CD4-positive, alpha-beta T cell (primary cell): ENCODE results near the gene NAALADL1. TPM values are rescaled to one million over a fixed set of nuclear protein-coding genes. Genes with fewer than 3 reads are reported as not detected.

ENCODE experiments used
- ATAC-seq: fragments of 200-7000 bp; cut with Tn5 transposase; one replicate; pipeline ENCODE4 v1.10.0; 2022; ENCODE audit warnings: mild to moderate bottlenecking; ENCODE audit not compliant: poor library complexity
- CTCF ChIA-PET: fragments of 350-600 bp; sonication (Branson Sonifier 250); formaldehyde crosslinking; loops from one replicate; lab custom pipeline; 2021; ENCODE audit warnings: antibody characterized with exemption, inconsistent platforms; lab: Charles Lee
- POLR2A ChIA-PET: fragments of 350-600 bp; sonication (Branson Sonifier 250); formaldehyde crosslinking; loops from one replicate; lab custom pipeline; 2021; ENCODE audit warnings: antibody characterized with exemption, inconsistent platforms; lab: Charles Lee
- DNase-seq, 14 experiments: peaks; one replicate each; pipeline ENCODE4 v3.0.0-alpha.2; 2013 to 2020; ENCODE audit warnings: mixed read lengths in 2 of 14
- H3K27ac ChIP-seq, 2 donors: one replicate each; pipeline versions ENCODE4 v1.5.1 to v1.7.0; 2013; ENCODE audit warnings: low read length in 2 of 2, low read depth in 1 of 2, mild to moderate bottlenecking in 1 of 2
- H3K27me3 ChIP-seq, 2 experiments: 1 replicate in 1 of 2; 2 replicates in 1 of 2; pipeline versions ENCODE4 v1.6.1 to v1.7.0; 2013; ENCODE audit warnings: low read length in 2 of 2, control low read depth in 1 of 2, mild to moderate bottlenecking in 1 of 2, moderate library complexity in 1 of 2; ENCODE audit not compliant: insufficient read depth in 2 of 2, control insufficient read depth in 1 of 2
- H3K36me3 ChIP-seq: one replicate; pipeline ENCODE4 v1.6.1; 2013; ENCODE audit warnings: low read length, control low read depth; ENCODE audit not compliant: insufficient read depth
- H3K4me1 ChIP-seq: one replicate; pipeline ENCODE4 v1.6.1; 2013; ENCODE audit warnings: low read length, control low read depth; ENCODE audit not compliant: insufficient read depth
- H3K4me3 ChIP-seq: one replicate; pipeline ENCODE4 v1.5.1; 2013; ENCODE audit warnings: mild to moderate bottlenecking, low read length, moderate library complexity
- H3K9me3 ChIP-seq, 2 experiments: 1 replicate in 1 of 2; 2 replicates in 1 of 2; pipeline versions ENCODE4 v1.6.1 to v1.7.0; 2013; ENCODE audit warnings: low read length in 2 of 2, mild to moderate bottlenecking in 2 of 2, control low read depth in 1 of 2, moderate library complexity in 1 of 2; ENCODE audit not compliant: control insufficient read depth in 1 of 2, insufficient read depth in 1 of 2
- H3K27ac Mint-ChIP-seq: one replicate; pipeline ENCODE4 v1.8.0; 2020; ENCODE audit warnings: mixed read lengths
- H3K27me3 Mint-ChIP-seq: one replicate; pipeline ENCODE4 v1.8.0; 2021; ENCODE audit warnings: mixed read lengths
- H3K36me3 Mint-ChIP-seq: one replicate; pipeline ENCODE4 v1.8.0; 2021; ENCODE audit warnings: low read depth, mixed read lengths
- H3K4me1 Mint-ChIP-seq: one replicate; pipeline ENCODE4 v1.8.0; 2021; ENCODE audit warnings: low read depth, mixed read lengths
- H3K4me3 Mint-ChIP-seq: one replicate; pipeline ENCODE4 v1.8.0; 2020; ENCODE audit warnings: mild to moderate bottlenecking, mixed read lengths
- H3K9me3 Mint-ChIP-seq: one replicate; pipeline ENCODE4 v1.8.0; 2020; ENCODE audit warnings: mixed read lengths
- intact Hi-C, 2 experiments: fragments of 100-400 bp; cut with DNase I in 1 of 2; cut with micrococcal nuclease in 1 of 2; formaldehyde crosslinking; loops; one replicate each; pipeline versions ENCODE4 v1.15.1 to v1.9.0; 2023 to 2025; cut with DNase I, micrococcal nuclease
- total RNA-seq, 174 experiments: library from RNA in 2 of 174; stranded (reverse) in 2 of 174; gene quantifications; one replicate each; pipeline ENCODE4 v1.2.3 and lab custom pipeline; 2021 to 2026
- TF ChIP-seq, protein P1 (sequence below): fragments of 200-600 bp; IDR thresholded peaks from one replicate; pipeline ENCODE4 v1.8.0; 2022; ENCODE audit warnings: antibody characterized with exemption, mild to moderate bottlenecking

The NAALADL1 gene
- total RNA-seq, 2 experiments from 2014 or later = 7.7 to 9.2 TPM

DNA sequence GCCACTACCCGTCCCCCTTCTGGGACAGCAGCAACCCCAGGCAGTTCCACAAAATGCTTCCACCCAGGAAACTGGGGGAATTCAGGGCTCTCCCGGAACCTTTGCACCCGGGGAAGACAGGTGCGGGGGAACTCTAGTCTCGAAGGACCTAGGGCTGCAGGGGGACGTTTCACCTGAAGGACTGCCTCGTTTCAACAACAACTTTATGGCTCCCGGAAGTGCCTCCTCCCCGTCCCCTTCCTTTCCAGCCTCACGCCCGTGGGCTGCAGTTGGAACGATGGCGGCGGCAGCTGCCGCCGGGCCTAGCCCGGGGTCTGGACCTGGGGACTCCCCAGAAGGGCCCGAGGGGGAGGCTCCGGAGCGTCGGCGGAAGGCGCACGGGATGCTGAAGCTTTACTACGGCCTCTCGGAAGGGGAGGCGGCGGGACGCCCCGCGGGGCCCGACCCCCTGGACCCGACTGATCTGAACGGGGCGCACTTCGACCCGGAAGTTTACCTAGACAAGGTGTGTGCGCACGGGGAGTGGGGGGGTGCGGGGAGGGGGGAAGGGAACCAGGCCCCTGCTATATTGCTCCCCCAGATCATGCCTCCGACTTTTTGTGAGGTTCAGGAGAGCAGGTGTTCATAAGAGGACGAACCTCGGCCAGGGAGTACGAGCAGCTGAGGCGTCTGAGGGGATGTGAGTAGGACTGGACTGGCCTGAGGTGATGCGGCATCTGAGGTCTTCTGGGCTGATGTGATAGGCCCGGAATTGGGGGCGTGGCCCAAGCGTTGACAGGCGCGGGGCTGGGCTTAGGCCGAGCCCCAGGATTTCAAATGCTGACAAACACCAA lies 37.8 kb upstream of the NAALADL1 start, which contains the start of gene VPS51:
TSS of gene VPS51 (plus strand) at position 241 of the 833 bp plus-strand sequence. CDS start at position 278, 37 bp downstream.
- ChIA-PET POLR2A (interaction anchor here (0.6 to 6.9 kb wide), 22 partner anchors 9 to 1249 kb away, joined by 3 to 91 read pairs (median 4); partner anchors contain the start of genes ARL2, BRMS1, CAPN1 and CCDC85B), CTCF (interaction anchor here (0.5 to 6.6 kb wide), 4 partner anchors 16 to 75 kb away, joined by 3 to 58 read pairs (median 4); partner anchors contain the start of genes TM7SF2 and ZNHIT2)
- Mint-ChIP-seq H3K4me3 (peak within 1 kb of the TSS; percentile 96), H3K27me3 (no peaks in the 10 kb centered on the region), H3K27ac (peak within 1 kb of the TSS; percentile 98), H3K36me3 (peaks cover 30% of the 10 kb centered on the region), H3K9me3 (no peaks in the 10 kb centered on the region), H3K4me1 (peaks cover 21% of the 10 kb centered on the region)
- DNase-seq (peak; percentile 76 to 94 (median 83)), ATAC-seq (peak; percentile 85)
- H3K36me3 ChIP-seq = peaks cover 17% of the 10 kb centered on the region
- intact Hi-C loops = loop anchor here (1.0 kb wide), 5 partner anchors 12 to 38 kb away; partner anchors contain the start of genes CDCA5 (in 2 of the 2), ZFPL1 (in 2 of the 2), ZNHIT2 (in 2 of the 2) and FAU (in 1 of the 2)
- TF ChIP-seq, protein P1, sequence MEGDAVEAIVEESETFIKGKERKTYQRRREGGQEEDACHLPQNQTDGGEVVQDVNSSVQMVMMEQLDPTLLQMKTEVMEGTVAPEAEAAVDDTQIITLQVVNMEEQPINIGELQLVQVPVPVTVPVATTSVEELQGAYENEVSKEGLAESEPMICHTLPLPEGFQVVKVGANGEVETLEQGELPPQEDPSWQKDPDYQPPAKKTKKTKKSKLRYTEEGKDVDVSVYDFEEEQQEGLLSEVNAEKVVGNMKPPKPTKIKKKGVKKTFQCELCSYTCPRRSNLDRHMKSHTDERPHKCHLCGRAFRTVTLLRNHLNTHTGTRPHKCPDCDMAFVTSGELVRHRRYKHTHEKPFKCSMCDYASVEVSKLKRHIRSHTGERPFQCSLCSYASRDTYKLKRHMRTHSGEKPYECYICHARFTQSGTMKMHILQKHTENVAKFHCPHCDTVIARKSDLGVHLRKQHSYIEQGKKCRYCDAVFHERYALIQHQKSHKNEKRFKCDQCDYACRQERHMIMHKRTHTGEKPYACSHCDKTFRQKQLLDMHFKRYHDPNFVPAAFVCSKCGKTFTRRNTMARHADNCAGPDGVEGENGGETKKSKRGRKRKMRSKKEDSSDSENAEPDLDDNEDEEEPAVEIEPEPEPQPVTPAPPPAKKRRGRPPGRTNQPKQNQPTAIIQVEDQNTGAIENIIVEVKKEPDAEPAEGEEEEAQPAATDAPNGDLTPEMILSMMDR = no peak
- H3K4me3 ChIP-seq = peak within 1 kb of the TSS; percentile 79
- H3K27ac ChIP-seq = peak within 1 kb of the TSS; percentile 78 to 85
- no peaks in the 10 kb centered on the region for H3K9me3 ChIP-seq
- H3K27me3 ChIP-seq = no peaks in the 10 kb centered on the region
- peaks cover 23% of the 10 kb centered on the region for H3K4me1 ChIP-seq

DNA sequence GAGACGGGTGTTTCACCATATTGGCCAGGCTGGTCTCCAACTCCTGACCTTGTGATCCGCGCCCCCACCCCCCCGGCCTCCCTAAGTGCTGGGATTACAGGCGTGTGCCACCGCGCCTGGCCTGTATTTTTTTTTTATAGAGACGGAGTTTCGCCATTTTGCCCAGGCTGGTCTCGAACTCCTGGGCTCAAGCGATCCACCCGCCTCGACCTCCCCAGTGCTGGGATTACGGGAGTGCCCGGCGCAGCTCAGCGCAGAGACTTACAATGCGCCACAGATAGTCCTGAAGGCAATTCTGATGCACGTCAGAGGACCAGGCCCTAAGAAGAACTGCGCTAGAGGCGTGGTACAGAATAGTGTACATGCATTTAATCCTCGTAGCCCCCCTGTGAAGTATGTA lies 37.1 kb upstream of the NAALADL1 start:
- Histone ChIP-seq H3K36me3 (peaks cover 13% of the 10 kb centered on the region), H3K4me1 (peaks cover 23% of the 10 kb centered on the region), H3K27me3 (no peaks in the 10 kb centered on the region), H3K4me3 (peak overlapping the region; percentile 79), H3K27ac (peak overlapping the region; percentile 78 to 85), H3K9me3 (no peaks in the 10 kb centered on the region)
- H3K36me3 Mint-ChIP-seq = peaks cover 24% of the 10 kb centered on the region
- peak in 1 of 14 experiments; percentile 40 for DNase-seq
- ChIA-PET POLR2A (interaction anchor here (1.1 to 6.9 kb wide), 10 partner anchors 9 to 795 kb away, joined by 3 to 91 read pairs (median 7); partner anchors contain the start of genes CAPN1, CCDC85B, CDCA5 and FAU), CTCF (interaction anchor here (1.0 to 6.6 kb wide), 3 partner anchors 15 to 22 kb away, joined by 3 to 58 read pairs (median 9); partner anchors contain the start of genes TM7SF2 and ZNHIT2)
- no peak for ATAC-seq
- no peaks in the 10 kb centered on the region for H3K9me3 Mint-ChIP-seq
- H3K27me3 Mint-ChIP-seq = no peaks in the 10 kb centered on the region
- peak overlapping the region; percentile 96 for H3K4me3 Mint-ChIP-seq
- peak overlapping the region; percentile 98 for H3K27ac Mint-ChIP-seq
- intact Hi-C loops = no loop called here
- H3K4me1 Mint-ChIP-seq = peaks cover 21% of the 10 kb centered on the region
- TF ChIP-seq, protein P1 = no peak

DNA sequence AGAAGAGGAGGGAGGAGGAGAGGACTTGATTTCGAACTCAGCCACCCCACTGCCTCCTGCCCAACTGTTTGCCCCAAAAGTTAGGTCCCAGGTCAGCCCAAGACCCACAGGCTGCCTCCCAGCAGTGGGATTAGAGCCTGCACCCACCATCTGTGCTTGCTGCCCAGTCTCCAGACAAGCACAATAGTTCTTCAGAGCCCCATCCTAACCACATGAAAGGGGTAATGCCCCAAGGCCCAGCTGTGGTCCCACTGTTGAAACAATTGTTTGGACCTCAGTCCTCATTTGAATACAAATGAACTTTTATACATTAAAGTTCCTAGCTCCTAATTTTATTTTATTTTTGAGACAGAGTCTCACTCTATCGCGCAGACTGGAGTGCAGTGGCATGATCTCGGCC lies 32.3 kb upstream of the NAALADL1 start:
- Histone ChIP-seq H3K4me3 (no peak overlapping the region), H3K27me3 (no peaks in the 10 kb centered on the region), H3K27ac (no peak overlapping the region), H3K9me3 (no peaks in the 10 kb centered on the region), H3K36me3 (peaks cover 39% of the 10 kb centered on the region), H3K4me1 (peaks cover 3% of the 10 kb centered on the region)
- intact Hi-C loops = no loop called here
- no peak for DNase-seq
- POLR2A ChIA-PET = interaction anchor here (1.5 kb wide), 1 partner anchor 31 kb away, joined by 7 read pairs; the partner anchor contains the start of genes FAU and MRPL49
- H3K27ac Mint-ChIP-seq = no peak overlapping the region
- no peak overlapping the region for H3K4me3 Mint-ChIP-seq
- H3K27me3 Mint-ChIP-seq = no peaks in the 10 kb centered on the region
- ATAC-seq = no peak
- CTCF ChIA-PET = interaction anchor here (1.4 kb wide), 1 partner anchor 20 kb away, joined by 4 read pairs; no protein-coding TSS in a partner anchor
- no peaks in the 10 kb centered on the region for H3K9me3 Mint-ChIP-seq
- H3K36me3 Mint-ChIP-seq = peaks cover 39% of the 10 kb centered on the region
- peaks cover 7% of the 10 kb centered on the region for H3K4me1 Mint-ChIP-seq
- TF ChIP-seq, protein P1 = no peak
